Measurements from ENCODE around the gene PRKN.

PRKN gene

GRCh38 chr6:161308075-161308655 is 1419.4 kb downstream of the PRKN start:
- H3K27me3 ChIP-seq (ENCODE audit: insufficient read depth, low read depth, severe bottlenecking): no peaks in the 10 kb centered on the region
- no peaks in the 10 kb centered on the region for H3K36me3 ChIP-seq
- TF ChIP-seq CTCF (IDR thresholded peaks at IDR 0.05; ENCODE audit: low read depth, low read length): no peak
- no peak for DNase-seq
- no peaks in the 10 kb centered on the region for H3K9me3 ChIP-seq (ENCODE audit: severe bottlenecking)
- no peak overlapping the region for H3K4me3 ChIP-seq (ENCODE audit: low read depth, low read length)
- no peak overlapping the region for H3K27ac ChIP-seq

GRCh38 chr6:161305860-161306259 is 1421.7 kb downstream of the PRKN start:
- TF ChIP-seq CTCF (IDR thresholded peaks at IDR 0.05; ENCODE audit: low read depth, low read length): no peak
- Histone ChIP-seq H3K4me3 (ENCODE audit: low read depth, low read length) (no peak overlapping the region), H3K36me3 (no peaks in the 10 kb centered on the region), H3K27me3 (ENCODE audit: insufficient read depth, low read depth, severe bottlenecking) (no peaks in the 10 kb centered on the region), H3K27ac (no peak overlapping the region), H3K9me3 (ENCODE audit: severe bottlenecking) (no peaks in the 10 kb centered on the region)
- no peak for DNase-seq

GRCh38 chr6:161303628-161304340 is 1423.8 kb downstream of the PRKN start:
- DNase-seq: no peak
- Histone ChIP-seq H3K36me3 (no peaks in the 10 kb centered on the region), H3K9me3 (ENCODE audit: severe bottlenecking) (no peaks in the 10 kb centered on the region), H3K27me3 (ENCODE audit: insufficient read depth, low read depth, severe bottlenecking) (no peaks in the 10 kb centered on the region), H3K4me3 (ENCODE audit: low read depth, low read length) (no peak overlapping the region), H3K27ac (no peak overlapping the region)
- no peak for TF ChIP-seq CTCF (IDR thresholded peaks at IDR 0.05; ENCODE audit: low read depth, low read length)

GRCh38 chr6:161302949-161303348 is 1424.6 kb downstream of the PRKN start:
- DNase-seq: no peak
- no peaks in the 10 kb centered on the region for H3K9me3 ChIP-seq (ENCODE audit: severe bottlenecking)
- no peak overlapping the region for H3K27ac ChIP-seq
- H3K36me3 ChIP-seq: no peaks in the 10 kb centered on the region
- no peak for TF ChIP-seq CTCF (IDR thresholded peaks at IDR 0.05; ENCODE audit: low read depth, low read length)
- H3K4me3 ChIP-seq (ENCODE audit: low read depth, low read length): no peak overlapping the region
- H3K27me3 ChIP-seq (ENCODE audit: insufficient read depth, low read depth, severe bottlenecking): no peaks in the 10 kb centered on the region

- DNase-seq: no peak
- H3K36me3 ChIP-seq: no peaks in the 10 kb centered on the region
- H3K27ac ChIP-seq: no peak overlapping the region
- no peaks in the 10 kb centered on the region for H3K9me3 ChIP-seq (ENCODE audit: severe bottlenecking)
- H3K4me3 ChIP-seq (ENCODE audit: low read depth, low read length): no peak overlapping the region
- H3K27me3 ChIP-seq (ENCODE audit: insufficient read depth, low read depth, severe bottlenecking): no peaks in the 10 kb centered on the region
- no peak for TF ChIP-seq CTCF (IDR thresholded peaks at IDR 0.05; ENCODE audit: low read depth, low read length)
Observed at GRCh38 chr6:161301338-161301737, 1426.2 kb downstream of the PRKN start.

GRCh38 chr6:161300823-161301222 is 1426.7 kb downstream of the PRKN start:
- no peaks in the 10 kb centered on the region for H3K27me3 ChIP-seq (ENCODE audit: insufficient read depth, low read depth, severe bottlenecking)
- H3K9me3 ChIP-seq (ENCODE audit: severe bottlenecking): no peaks in the 10 kb centered on the region
- H3K27ac ChIP-seq: no peak overlapping the region
- DNase-seq: no peak
- no peaks in the 10 kb centered on the region for H3K36me3 ChIP-seq
- no peak overlapping the region for H3K4me3 ChIP-seq (ENCODE audit: low read depth, low read length)
- TF ChIP-seq CTCF (IDR thresholded peaks at IDR 0.05; ENCODE audit: low read depth, low read length): no peak
